HepG2 (cell line): ENCODE measurements around the gene TACO1. TPM values are rescaled to one million over a fixed set of nuclear protein-coding genes. Genes with fewer than 3 reads are reported as not detected.

Experiments used
- ASH2L ChIP-seq: fragments of 300-600, 200-600 bp; sonication (generic); IDR thresholded peaks from 2 replicates; pipeline ENCODE4 v1.7.0; 2017; ENCODE audit warnings: low read depth, mild to moderate bottlenecking, moderate library complexity, mixed read lengths, low read length; ENCODE audit not compliant: insufficient read length
- CREM ChIP-seq, 2 experiments: sonication (generic) in 1 of 2; formaldehyde crosslinking in 1 of 2; IDR thresholded peaks; 2 replicates each; pipeline versions ENCODE4 v1.4.0 to v1.6.1; 2016 to 2020; ENCODE audit warnings: antibody characterized with exemption in 1 of 2, mild to moderate bottlenecking in 1 of 2, missing genetic modification reagents in 1 of 2
- HIVEP1 ChIP-seq: sonication (generic); formaldehyde crosslinking; IDR thresholded peaks from 2 replicates; pipeline ENCODE4 v1.4.0; 2020; ENCODE audit warnings: mild to moderate bottlenecking, missing genetic modification reagents
- HOXA3 ChIP-seq: sonication (generic); formaldehyde crosslinking; IDR thresholded peaks from 2 replicates; pipeline ENCODE4 v1.5.0; 2020; ENCODE audit warnings: missing genetic modification reagents
- JUNB ChIP-seq: sonication (generic); formaldehyde crosslinking; IDR thresholded peaks from 2 replicates; pipeline ENCODE4 v1.8.0; 2022; ENCODE audit warnings: missing genetic modification reagents, mild to moderate bottlenecking, borderline replicate concordance
- KAT7 ChIP-seq: IDR thresholded peaks from 2 replicates; pipeline ENCODE4 v1.6.1; 2018; ENCODE audit warnings: borderline replicate concordance, missing compliant biosample characterization
- KDM4B ChIP-seq: sonication (generic); formaldehyde crosslinking; IDR thresholded peaks from 2 replicates; pipeline ENCODE4 v1.4.0; 2020; ENCODE audit warnings: missing genetic modification reagents
- KDM5B ChIP-seq: sonication (generic); formaldehyde crosslinking; IDR thresholded peaks from 2 replicates; pipeline ENCODE4 v1.4.0; 2020; ENCODE audit warnings: missing genetic modification reagents, mild to moderate bottlenecking, borderline replicate concordance
- LCORL ChIP-seq, 2 experiments: fragments of 450-650 bp in 1 of 2; sonication (generic) in 1 of 2; formaldehyde crosslinking in 1 of 2; IDR thresholded peaks; 2 replicates each; pipeline versions ENCODE4 v1.5.0 to v1.6.1; 2017 to 2020; ENCODE audit warnings: antibody characterized with exemption in 1 of 2, missing genetic modification reagents in 1 of 2
- MED1 ChIP-seq: sonication (generic); formaldehyde crosslinking; IDR thresholded peaks from 2 replicates; pipeline ENCODE4 v1.4.0; 2020; ENCODE audit warnings: missing genetic modification reagents
- MEIS2 ChIP-seq: sonication (generic); formaldehyde crosslinking; IDR thresholded peaks from 2 replicates; pipeline ENCODE4 v1.9.0; 2021; ENCODE audit warnings: mild to moderate bottlenecking, missing genetic modification reagents
- NRL ChIP-seq: sonication (generic); formaldehyde crosslinking; IDR thresholded peaks from 2 replicates; pipeline ENCODE4 v1.5.0; 2020; ENCODE audit warnings: missing genetic modification reagents, mild to moderate bottlenecking, moderate library complexity, borderline replicate concordance
- SAP130 ChIP-seq: IDR thresholded peaks from 2 replicates; pipeline ENCODE4 v1.6.1; 2016; ENCODE audit warnings: low read depth
- SIN3A ChIP-seq: IDR thresholded peaks from 2 replicates; pipeline ENCODE4 v1.6.1; 2011; ENCODE audit warnings: low read depth, mild to moderate bottlenecking, control low read depth, low read length, borderline replicate concordance
- SOX6 ChIP-seq, 2 experiments: fragments of 450-650 bp in 1 of 2; sonication (generic) in 1 of 2; formaldehyde crosslinking in 1 of 2; IDR thresholded peaks; 2 replicates each; pipeline versions ENCODE4 v1.4.0 to v1.6.1; 2017 to 2020; ENCODE audit warnings: antibody characterized with exemption in 1 of 2, mild to moderate bottlenecking in 1 of 2, missing genetic modification reagents in 1 of 2
- TAF15 ChIP-seq: fragments of 200-400 bp; formaldehyde crosslinking; IDR thresholded peaks from one replicate; pipeline ENCODE4 v1.6.1; 2018; ENCODE audit warnings: mild to moderate bottlenecking, low read depth, low read length; ENCODE audit not compliant: poor library complexity, severe bottlenecking
- ZBTB7B ChIP-seq: sonication (generic); formaldehyde crosslinking; IDR thresholded peaks from 2 replicates; pipeline ENCODE4 v1.4.0; 2020; ENCODE audit warnings: missing genetic modification reagents
- ZC3H4 ChIP-seq: sonication (generic); formaldehyde crosslinking; IDR thresholded peaks from 2 replicates; pipeline ENCODE4 v1.4.0; 2020; ENCODE audit warnings: missing genetic modification reagents, borderline replicate concordance
- ZFX ChIP-seq: sonication (generic); formaldehyde crosslinking; IDR thresholded peaks from 2 replicates; pipeline ENCODE4 v1.4.0; 2020; ENCODE audit warnings: mild to moderate bottlenecking, low read depth, missing genetic modification reagents, moderate library complexity
- ZNF335 ChIP-seq: sonication (generic); formaldehyde crosslinking; IDR thresholded peaks from 2 replicates; pipeline ENCODE4 v1.4.0; 2020; ENCODE audit warnings: missing genetic modification reagents
- ZNF724P ChIP-seq: sonication (generic); formaldehyde crosslinking; IDR thresholded peaks from 2 replicates; pipeline ENCODE4 v1.8.0; 2022; ENCODE audit warnings: missing genetic modification reagents, borderline replicate concordance
- polyA plus RNA-seq, 8 experiments: library from polyadenylated mRNA; depleted of rRNA in 3 of 8; stranded (reverse) in 7 of 8; unstranded in 1 of 8; fragments of >200 nt; fragmentation: Illumina TruSeq in 4 of 8; extraction: Trizol in 4 of 8; gene quantifications; 2 replicates each; pipeline versions ENCODE4 v1.2.1 to v1.2.3, GENCODE V29; 2011 to 2016; ENCODE audit warnings: low read depth in 4 of 8, missing spikeins in 1 of 8, mixed read lengths in 1 of 8; ENCODE audit not compliant: insufficient read depth in 1 of 8
- total RNA-seq, 5 experiments: library from RNA; depleted of rRNA; stranded (reverse); fragments of >200 nt; fragmentation: Illumina TruSeq; extraction: Trizol; gene quantifications; 2 replicates each; pipeline ENCODE4 v1.2.3, GENCODE V29; 2016; ENCODE audit warnings: low read depth in 1 of 5
- TF ChIP-seq, protein P1 (sequence below): sonication (generic); formaldehyde crosslinking; IDR thresholded peaks from 2 replicates; pipeline ENCODE4 v1.4.0; 2020; ENCODE audit warnings: missing genetic modification reagents
- TF ChIP-seq, protein P2 (sequence below), 2 experiments: sonication (generic) in 1 of 2; formaldehyde crosslinking in 1 of 2; IDR thresholded peaks; 2 replicates each; pipeline versions ENCODE4 v1.4.0 to v1.6.1; 2018 to 2020; ENCODE audit warnings: missing genetic modification reagents in 2 of 2, borderline replicate concordance in 1 of 2, low read depth in 1 of 2, mild to moderate bottlenecking in 1 of 2, missing biosample characterization in 1 of 2
- TF ChIP-seq, protein P3 (sequence below): IDR thresholded peaks from 2 replicates; pipeline ENCODE4 v1.6.1; 2016; ENCODE audit warnings: mild to moderate bottlenecking, missing biosample characterization, missing genetic modification reagents

TACO1 gene
- total and polyA plus RNA-seq, 2 of the 13 experiments (the other 11 are each of a cell fraction or from before 2014, with no cell fraction given), result 34.7 to 53.6 TPM

DNA sequence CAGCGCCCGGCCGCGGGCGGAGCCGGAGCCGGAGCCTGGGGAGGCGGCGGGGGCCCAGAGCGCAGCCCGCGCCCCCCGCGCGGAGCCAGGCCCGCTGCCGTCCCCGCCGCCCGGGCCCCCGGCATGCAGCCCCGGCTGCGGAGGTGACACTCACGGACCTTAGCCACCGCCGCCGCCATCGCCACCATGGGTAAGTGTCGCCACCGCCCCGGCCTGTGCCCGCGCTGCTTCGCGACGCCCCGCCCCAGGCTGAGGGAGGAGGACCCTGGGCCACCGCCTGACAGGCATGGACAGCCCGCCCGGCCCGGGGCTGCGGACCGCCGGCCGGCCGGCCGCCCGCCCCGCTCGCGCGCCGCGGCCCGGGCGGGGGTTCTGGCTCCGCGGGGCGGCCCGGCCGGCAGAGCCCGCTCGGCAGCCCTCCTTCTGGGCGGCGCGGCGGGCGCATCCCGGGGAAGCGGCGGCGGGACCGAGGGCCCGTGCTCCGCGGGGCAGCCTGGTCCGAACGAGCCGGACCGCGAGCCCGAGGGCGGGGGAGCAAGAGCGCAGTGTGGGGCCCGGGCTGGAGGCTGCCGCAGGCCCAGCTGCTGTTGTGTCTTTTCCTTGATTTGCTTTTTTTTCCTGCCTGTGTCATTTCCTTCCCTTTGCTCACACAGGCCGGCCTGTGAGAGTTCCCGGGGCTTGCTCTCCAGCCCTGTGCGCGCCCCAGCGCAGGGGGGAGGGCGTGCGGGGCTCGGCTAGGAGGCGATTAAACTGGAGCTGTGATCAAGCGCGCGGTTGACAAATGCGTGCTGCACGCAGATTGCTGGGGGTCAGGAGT, 22.1 kb downstream of the TACO1 start (continued):
- TF ChIP-seq, protein P1, sequence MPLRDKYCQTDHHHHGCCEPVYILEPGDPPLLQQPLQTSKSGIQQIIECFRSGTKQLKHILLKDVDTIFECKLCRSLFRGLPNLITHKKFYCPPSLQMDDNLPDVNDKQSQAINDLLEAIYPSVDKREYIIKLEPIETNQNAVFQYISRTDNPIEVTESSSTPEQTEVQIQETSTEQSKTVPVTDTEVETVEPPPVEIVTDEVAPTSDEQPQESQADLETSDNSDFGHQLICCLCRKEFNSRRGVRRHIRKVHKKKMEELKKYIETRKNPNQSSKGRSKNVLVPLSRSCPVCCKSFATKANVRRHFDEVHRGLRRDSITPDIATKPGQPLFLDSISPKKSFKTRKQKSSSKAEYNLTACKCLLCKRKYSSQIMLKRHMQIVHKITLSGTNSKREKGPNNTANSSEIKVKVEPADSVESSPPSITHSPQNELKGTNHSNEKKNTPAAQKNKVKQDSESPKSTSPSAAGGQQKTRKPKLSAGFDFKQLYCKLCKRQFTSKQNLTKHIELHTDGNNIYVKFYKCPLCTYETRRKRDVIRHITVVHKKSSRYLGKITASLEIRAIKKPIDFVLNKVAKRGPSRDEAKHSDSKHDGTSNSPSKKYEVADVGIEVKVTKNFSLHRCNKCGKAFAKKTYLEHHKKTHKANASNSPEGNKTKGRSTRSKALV (CRISPR knock-in tag), result peak; percentile 83
- 0 out of 2 replicates have a peak, but pooled peaks have one; percentile 30 for TF ChIP-seq ZBTB7B (CRISPR knock-in tag)
- TF ChIP-seq, protein P2, sequence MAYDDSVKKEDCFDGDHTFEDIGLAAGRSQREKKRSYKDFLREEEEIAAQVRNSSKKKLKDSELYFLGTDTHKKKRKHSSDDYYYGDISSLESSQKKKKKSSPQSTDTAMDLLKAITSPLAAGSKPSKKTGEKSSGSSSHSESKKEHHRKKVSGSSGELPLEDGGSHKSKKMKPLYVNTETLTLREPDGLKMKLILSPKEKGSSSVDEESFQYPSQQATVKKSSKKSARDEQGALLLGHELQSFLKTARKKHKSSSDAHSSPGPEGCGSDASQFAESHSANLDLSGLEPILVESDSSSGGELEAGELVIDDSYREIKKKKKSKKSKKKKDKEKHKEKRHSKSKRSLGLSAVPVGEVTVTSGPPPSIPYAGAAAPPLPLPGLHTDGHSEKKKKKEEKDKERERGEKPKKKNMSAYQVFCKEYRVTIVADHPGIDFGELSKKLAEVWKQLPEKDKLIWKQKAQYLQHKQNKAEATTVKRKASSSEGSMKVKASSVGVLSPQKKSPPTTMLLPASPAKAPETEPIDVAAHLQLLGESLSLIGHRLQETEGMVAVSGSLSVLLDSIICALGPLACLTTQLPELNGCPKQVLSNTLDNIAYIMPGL (CRISPR knock-in tag; IDR thresholded peaks at IDR 0.05; ENCODE audit: borderline replicate concordance in 1 of 2, low read depth in 1 of 2), result peak; percentile 15 to 39; a peak in 2 of 4 replicates
- peak; percentile 64 for TF ChIP-seq HIVEP1 (CRISPR knock-in tag)
- peak; percentile 43; the same call in 1 of the 2 replicates for TF ChIP-seq KDM5B (CRISPR knock-in tag)
- TF ChIP-seq SIN3A, result peak; percentile 8; the same call in 1 of the 2 replicates
- TF ChIP-seq SOX6 (IDR thresholded peaks at IDR 0.05), result no peak
- TF ChIP-seq SOX6 (CRISPR knock-in tag; IDR thresholded peaks at IDR 0.05), result no peak
- TF ChIP-seq NRL, result no peak
- TF ChIP-seq MEIS2, result 0 out of 2 replicates have a peak, but pooled peaks have one; percentile 10
- TF ChIP-seq LCORL (IDR thresholded peaks at IDR 0.05), result no peak
- 0 out of 2 replicates have a peak, but pooled peaks have one; percentile 12 for TF ChIP-seq LCORL (CRISPR knock-in tag; IDR thresholded peaks at IDR 0.05)
- TF ChIP-seq SAP130, result peak; percentile 73
- TF ChIP-seq KAT7 (CRISPR knock-in tag), result 0 out of 2 replicates have a peak, but pooled peaks have one; percentile 17
- no peak for TF ChIP-seq CREM (IDR thresholded peaks at IDR 0.05)
- no peak for TF ChIP-seq CREM (CRISPR knock-in tag; IDR thresholded peaks at IDR 0.05)
- peak; percentile 55; the same call in 1 of the 2 replicates for TF ChIP-seq ZNF724P (CRISPR knock-in tag)
- TF ChIP-seq MED1, result no peak
- TF ChIP-seq ZC3H4 (CRISPR knock-in tag), result no peak
- 0 out of 2 replicates have a peak, but pooled peaks have one; percentile 49 for TF ChIP-seq KDM4B (CRISPR knock-in tag)
- peak; percentile 72 for TF ChIP-seq ZFX (CRISPR knock-in tag)
- TF ChIP-seq, protein P3, sequence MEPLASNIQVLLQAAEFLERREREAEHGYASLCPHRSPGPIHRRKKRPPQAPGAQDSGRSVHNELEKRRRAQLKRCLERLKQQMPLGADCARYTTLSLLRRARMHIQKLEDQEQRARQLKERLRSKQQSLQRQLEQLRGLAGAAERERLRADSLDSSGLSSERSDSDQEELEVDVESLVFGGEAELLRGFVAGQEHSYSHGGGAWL (CRISPR knock-in tag), result peak; percentile 59; the same call in 1 of the 2 replicates
- TF ChIP-seq ZNF335 (CRISPR knock-in tag), result 0 out of 2 replicates have a peak, but pooled peaks have one; percentile 47
- 0 out of 2 replicates have a peak, but pooled peaks have one; percentile 37 for TF ChIP-seq HOXA3
- no peak for TF ChIP-seq JUNB (CRISPR knock-in tag)
- peak; percentile 65 for TF ChIP-seq ASH2L
- no peak for TF ChIP-seq TAF15
